ENCODE results near the gene NBPF15.
"Not testable (repeated sequence)": the region's sequence is repeated elsewhere in the genome, so short reads cannot be mapped to it uniquely, and the experiment has no call there.

Gene NBPF15

GRCh38 chr1:144461136-144461759 lies at the start of gene NBPF15:
NBPF15 (minus strand) TSS chr1:144461669; CDS start chr1:144440003, 21,666 bp downstream.
- DNase-seq, result peak; percentile 63

GRCh38 chr1:144496429-144496828 lies 35.0 kb upstream of the NBPF15 start:
- DNase-seq, result not testable (repeated sequence)

GRCh38 chr1:144494130-144494529 lies 32.7 kb upstream of the NBPF15 start:
- not testable (repeated sequence) for DNase-seq

- not testable (repeated sequence) for DNase-seq
These were observed 28.9 kb upstream of the NBPF15 start for GRCh38 chr1:144490394-144490793.

GRCh38 chr1:144487002-144487401 lies 25.5 kb upstream of the NBPF15 start:
- DNase-seq, result not testable (repeated sequence)

- not testable (repeated sequence) for DNase-seq
These were observed 23.9 kb upstream of the NBPF15 start for GRCh38 chr1:144485048-144485993.

GRCh38 chr1:144473897-144474296 lies 12.4 kb upstream of the NBPF15 start:
- DNase-seq, result not testable (repeated sequence)

GRCh38 chr1:144471434-144471833 lies 10.0 kb upstream of the NBPF15 start:
- DNase-seq, result not testable (repeated sequence)

GRCh38 chr1:144461778-144462177 lies 309 bp upstream of the NBPF15 start:
- DNase-seq, result not testable (repeated sequence)

- not testable (repeated sequence) for DNase-seq
These were observed 783 bp downstream of the NBPF15 start for GRCh38 chr1:144460686-144461085.

GRCh38 chr1:144442402-144442801 lies 19.1 kb downstream of the NBPF15 start:
- DNase-seq, result not testable (repeated sequence)

GRCh38 chr1:144439737-144440136 lies 21.7 kb downstream of the NBPF15 start:
- DNase-seq, result not testable (repeated sequence)

GRCh38 chr1:144418891-144419694 lies 42.4 kb downstream of the NBPF15 start:
- peak; percentile 63 for DNase-seq

GRCh38 chr1:144413404-144414118 lies 47.9 kb downstream of the NBPF15 start:
- not testable (repeated sequence) for DNase-seq

GRCh38 chr1:144412491-144413403 lies 48.7 kb downstream of the NBPF15 start:
- DNase-seq, result peak; percentile 93

- DNase-seq, result peak; percentile 61
These were observed 49.4 kb downstream of the NBPF15 start for GRCh38 chr1:144412068-144412471.

- DNase-seq, result not testable (repeated sequence)
These were observed 58.7 kb downstream of the NBPF15 start for GRCh38 chr1:144402807-144403206.

- DNase-seq, result not testable (repeated sequence)
These were observed 89.8 kb downstream of the NBPF15 start for GRCh38 chr1:144371651-144372050.
